ENCODE data around the gene SSBP3. TPM values are rescaled to one million over a fixed set of nuclear protein-coding genes. Genes with fewer than 3 reads are reported as not detected.

SSBP3 gene
- total RNA-seq, 1 donor from 2014 or later = 27.1 TPM

DNA sequence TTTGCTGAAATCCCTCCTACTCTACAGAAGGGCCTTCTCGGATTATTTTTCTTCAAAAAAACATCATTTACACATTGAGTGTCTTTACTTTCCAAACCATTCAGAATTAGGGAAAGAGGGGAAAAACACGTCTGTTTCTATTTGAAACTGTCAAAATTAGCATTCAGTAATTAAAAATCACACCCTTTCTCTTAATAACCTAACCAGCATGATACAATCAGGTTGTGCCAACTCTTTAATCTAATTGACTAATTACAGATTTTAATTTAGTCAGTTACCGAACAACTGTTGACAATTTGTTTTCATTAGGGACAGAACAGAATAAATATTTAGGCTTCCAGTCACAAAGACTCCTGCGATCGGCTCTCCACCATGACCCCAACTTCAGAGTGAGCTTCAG, 18.8 kb downstream of the SSBP3 start:
- no peaks in the 10 kb centered on the region for H3K9me3 ChIP-seq (ENCODE audit: control insufficient read depth in 3 of 3, low read length in 3 of 3)
- peaks cover 51 to 63% (median 57%) of the 10 kb centered on the region in 3 donors for H3K4me1 ChIP-seq (ENCODE audit: control insufficient read depth in 3 of 3, insufficient read depth in 3 of 3, low read length in 3 of 3)
- no peaks in the 10 kb centered on the region for H3K27me3 ChIP-seq (ENCODE audit: control insufficient read depth in 3 of 3, insufficient read depth in 3 of 3, low read length in 3 of 3)
- H3K27ac ChIP-seq (ENCODE audit: low read depth, low read length) = no peak overlapping the region
- no peak overlapping the region for H3K9ac ChIP-seq (ENCODE audit: low read depth in 1 of 3, low read length in 3 of 3)
- no peak overlapping the region for H3K4me3 ChIP-seq (ENCODE audit: low read length in 3 of 3)
- peaks cover 0 to 6% (median 2%) of the 10 kb centered on the region in 3 donors for H3K36me3 ChIP-seq (ENCODE audit: control insufficient read depth in 3 of 3, insufficient read depth in 3 of 3, low read length in 3 of 3)

DNA sequence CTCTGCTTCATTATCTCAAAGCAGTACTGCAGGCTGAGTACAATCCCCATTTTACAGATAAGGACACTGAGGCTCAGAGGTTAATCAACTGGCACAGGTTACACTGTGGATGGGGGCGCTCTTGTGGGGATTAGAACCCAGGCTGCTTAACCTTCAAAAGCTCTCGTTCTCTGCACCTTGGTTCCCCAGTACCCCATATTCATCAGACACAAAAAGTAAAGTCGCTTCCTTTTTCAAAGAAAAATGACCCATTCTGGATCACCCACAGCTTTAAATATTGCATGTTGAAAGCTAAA, 20.5 kb downstream of the SSBP3 start:
- Histone ChIP-seq H3K4me1 (ENCODE audit: control insufficient read depth in 3 of 3, insufficient read depth in 3 of 3, low read length in 3 of 3) (peaks cover 35 to 55% (median 44%) of the 10 kb centered on the region in 3 donors), H3K36me3 (ENCODE audit: control insufficient read depth in 3 of 3, insufficient read depth in 3 of 3, low read length in 3 of 3) (peaks cover 0 to 6% (median 2%) of the 10 kb centered on the region in 3 donors), H3K4me3 (ENCODE audit: low read length in 3 of 3) (no peak overlapping the region), H3K9ac (ENCODE audit: low read depth in 1 of 3, low read length in 3 of 3) (no peak overlapping the region), H3K9me3 (ENCODE audit: control insufficient read depth in 3 of 3, low read length in 3 of 3) (no peaks in the 10 kb centered on the region), H3K27ac (ENCODE audit: low read depth, low read length) (no peak overlapping the region), H3K27me3 (ENCODE audit: control insufficient read depth in 3 of 3, insufficient read depth in 3 of 3, low read length in 3 of 3) (no peaks in the 10 kb centered on the region)

DNA sequence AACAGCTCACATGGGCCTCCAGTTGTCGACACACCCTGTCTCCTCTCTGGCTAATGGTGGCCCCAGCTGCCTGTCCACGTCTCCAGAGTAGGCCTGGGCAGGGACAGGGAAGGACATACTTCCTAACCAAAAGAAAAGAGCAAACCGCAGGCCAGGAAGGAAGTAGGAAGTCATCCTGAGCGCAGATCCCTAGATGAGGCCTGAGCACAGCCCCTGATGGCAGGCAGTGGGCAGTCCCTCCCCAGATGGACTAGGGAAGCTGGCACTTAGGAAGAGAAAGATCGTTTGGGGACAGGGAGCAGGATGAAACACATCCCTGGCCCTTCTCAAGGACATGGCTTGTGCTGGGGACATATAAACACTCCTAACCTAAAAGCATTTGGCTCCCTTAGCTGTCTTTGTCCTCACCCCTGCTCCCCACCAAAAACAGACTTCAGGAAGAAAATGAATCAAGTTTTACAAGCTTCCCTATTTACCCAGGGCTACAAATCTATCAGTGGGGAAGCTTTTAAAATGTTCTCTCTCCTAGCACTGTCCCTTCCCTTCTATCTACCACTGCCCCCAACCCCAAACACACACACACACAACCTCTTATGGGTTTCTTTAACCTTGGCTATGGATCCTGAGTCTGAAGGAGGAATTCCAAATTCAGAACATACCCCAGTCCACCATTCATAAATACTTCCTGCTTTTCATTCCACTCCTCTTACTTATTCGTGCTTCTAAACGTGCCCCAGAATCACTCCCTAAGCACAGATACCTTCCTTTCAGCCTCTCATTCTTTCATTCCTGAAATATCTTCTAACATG, 21.1 kb downstream of the SSBP3 start:
- Histone ChIP-seq H3K4me3 (ENCODE audit: low read length in 3 of 3) (peak overlapping the region in 1 of 3 donors; percentile 35), H3K9ac (ENCODE audit: low read depth in 1 of 3, low read length in 3 of 3) (peak overlapping the region in 1 of 3 donors; percentile 63), H3K36me3 (ENCODE audit: control insufficient read depth in 3 of 3, insufficient read depth in 3 of 3, low read length in 3 of 3) (peaks cover 0 to 9% (median 0%) of the 10 kb centered on the region in 3 donors), H3K27me3 (ENCODE audit: control insufficient read depth in 3 of 3, insufficient read depth in 3 of 3, low read length in 3 of 3) (no peaks in the 10 kb centered on the region), H3K27ac (ENCODE audit: low read depth, low read length) (peak overlapping the region; percentile 3), H3K4me1 (ENCODE audit: control insufficient read depth in 3 of 3, insufficient read depth in 3 of 3, low read length in 3 of 3) (peaks cover 36 to 55% (median 44%) of the 10 kb centered on the region in 3 donors), H3K9me3 (ENCODE audit: control insufficient read depth in 3 of 3, low read length in 3 of 3) (no peaks in the 10 kb centered on the region)

DNA sequence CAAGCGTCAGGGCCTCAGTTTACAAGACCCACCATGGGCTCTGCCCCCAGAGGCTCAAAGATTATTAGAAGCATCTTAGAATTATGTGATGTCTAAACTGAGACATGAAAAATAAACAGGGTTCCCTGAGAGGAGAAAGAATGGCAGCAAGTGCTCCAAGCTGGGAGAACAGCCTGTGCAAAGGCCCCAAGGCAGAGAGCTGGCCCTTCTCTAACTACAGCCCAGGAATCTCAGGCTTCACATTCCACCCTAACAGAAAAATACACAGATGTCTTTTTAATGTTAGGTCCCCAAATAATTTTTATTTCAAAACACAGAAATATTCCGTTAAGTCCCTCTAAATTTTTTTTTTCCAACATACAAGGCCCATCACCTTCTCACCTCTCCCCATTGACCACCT, 21.7 kb downstream of the SSBP3 start:
- Histone ChIP-seq H3K27ac (ENCODE audit: low read depth, low read length) (peak overlapping the region; percentile 3), H3K4me3 (ENCODE audit: low read length in 3 of 3) (peak overlapping the region in 1 of 3 donors; percentile 35), H3K9ac (ENCODE audit: low read depth in 1 of 3, low read length in 3 of 3) (peak overlapping the region in 1 of 3 donors; percentile 63), H3K27me3 (ENCODE audit: control insufficient read depth in 3 of 3, insufficient read depth in 3 of 3, low read length in 3 of 3) (no peaks in the 10 kb centered on the region), H3K36me3 (ENCODE audit: control insufficient read depth in 3 of 3, insufficient read depth in 3 of 3, low read length in 3 of 3) (peaks cover 0 to 10% (median 0%) of the 10 kb centered on the region in 3 donors), H3K9me3 (ENCODE audit: control insufficient read depth in 3 of 3, low read length in 3 of 3) (no peaks in the 10 kb centered on the region), H3K4me1 (ENCODE audit: control insufficient read depth in 3 of 3, insufficient read depth in 3 of 3, low read length in 3 of 3) (peaks cover 36 to 57% (median 51%) of the 10 kb centered on the region in 3 donors)

DNA sequence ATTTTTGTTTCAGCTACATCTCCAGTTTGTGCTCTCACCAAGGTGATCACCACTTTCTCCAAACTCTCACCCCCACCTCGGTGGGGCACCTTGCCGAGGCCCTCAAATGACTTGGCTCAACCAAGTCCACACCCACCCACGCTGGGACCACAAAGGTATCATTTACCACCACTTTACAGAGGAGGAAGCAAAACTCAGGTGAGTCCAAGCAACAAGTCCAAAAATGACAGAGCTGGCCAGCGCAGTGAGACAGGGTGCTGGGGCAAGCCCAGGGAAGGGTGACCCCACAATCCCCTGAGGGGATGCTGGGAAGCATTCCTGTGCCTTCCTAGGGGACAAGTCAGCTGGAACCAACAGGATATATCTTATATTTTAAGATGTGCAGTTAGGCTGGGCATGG, 24.7 kb downstream of the SSBP3 start:
- H3K4me3 ChIP-seq (ENCODE audit: low read length in 3 of 3) = no peak overlapping the region
- H3K9me3 ChIP-seq (ENCODE audit: control insufficient read depth in 3 of 3, low read length in 3 of 3) = no peaks in the 10 kb centered on the region
- H3K4me1 ChIP-seq (ENCODE audit: control insufficient read depth in 3 of 3, insufficient read depth in 3 of 3, low read length in 3 of 3) = peaks cover 31 to 65% (median 56%) of the 10 kb centered on the region in 3 donors
- no peak overlapping the region for H3K9ac ChIP-seq (ENCODE audit: low read depth in 1 of 3, low read length in 3 of 3)
- no peak overlapping the region for H3K27ac ChIP-seq (ENCODE audit: low read depth, low read length)
- no peaks in the 10 kb centered on the region for H3K27me3 ChIP-seq (ENCODE audit: control insufficient read depth in 3 of 3, insufficient read depth in 3 of 3, low read length in 3 of 3)
- peaks cover 0 to 8% (median 0%) of the 10 kb centered on the region in 3 donors for H3K36me3 ChIP-seq (ENCODE audit: control insufficient read depth in 3 of 3, insufficient read depth in 3 of 3, low read length in 3 of 3)

DNA sequence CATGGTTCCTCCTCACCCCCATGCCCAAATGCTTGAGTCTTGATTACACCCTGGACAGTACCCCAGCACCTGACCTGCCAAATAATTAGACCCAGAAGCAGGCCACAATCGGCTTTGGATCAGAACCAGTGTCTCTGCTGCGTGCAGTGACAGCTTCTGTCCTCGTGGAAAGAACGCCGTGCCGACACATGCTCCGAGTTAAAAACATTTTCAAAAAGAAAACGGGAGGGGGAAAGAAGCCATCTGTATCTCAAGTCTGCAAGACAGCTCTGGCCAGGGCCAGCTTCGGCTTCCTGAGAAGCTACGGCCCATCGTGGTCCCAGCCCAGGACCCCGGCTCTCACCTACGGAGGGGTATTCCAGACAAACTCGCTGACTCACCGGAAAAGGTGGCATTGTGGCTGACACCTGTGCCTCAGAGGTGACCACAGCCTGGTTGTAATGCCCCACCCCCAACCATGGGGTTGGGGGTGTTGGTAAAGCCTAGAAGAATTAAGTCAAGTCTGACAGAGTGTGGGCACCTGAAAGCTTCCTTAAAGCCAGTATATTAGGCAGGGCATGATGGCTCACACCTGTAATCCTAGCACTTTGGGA, 25.8 kb downstream of the SSBP3 start:
- Histone ChIP-seq H3K36me3 (ENCODE audit: control insufficient read depth in 3 of 3, insufficient read depth in 3 of 3, low read length in 3 of 3) (peaks cover 0 to 6% (median 0%) of the 10 kb centered on the region in 3 donors), H3K4me1 (ENCODE audit: control insufficient read depth in 3 of 3, insufficient read depth in 3 of 3, low read length in 3 of 3) (peaks cover 25 to 65% (median 60%) of the 10 kb centered on the region in 3 donors), H3K27ac (ENCODE audit: low read depth, low read length) (peak overlapping the region; percentile 64), H3K9me3 (ENCODE audit: control insufficient read depth in 3 of 3, low read length in 3 of 3) (no peaks in the 10 kb centered on the region), H3K4me3 (ENCODE audit: low read length in 3 of 3) (peak overlapping the region in 1 of 3 donors; percentile 35), H3K9ac (ENCODE audit: low read depth in 1 of 3, low read length in 3 of 3) (peak overlapping the region; percentile 2 to 69 (median 54)), H3K27me3 (ENCODE audit: control insufficient read depth in 3 of 3, insufficient read depth in 3 of 3, low read length in 3 of 3) (no peaks in the 10 kb centered on the region)

DNA sequence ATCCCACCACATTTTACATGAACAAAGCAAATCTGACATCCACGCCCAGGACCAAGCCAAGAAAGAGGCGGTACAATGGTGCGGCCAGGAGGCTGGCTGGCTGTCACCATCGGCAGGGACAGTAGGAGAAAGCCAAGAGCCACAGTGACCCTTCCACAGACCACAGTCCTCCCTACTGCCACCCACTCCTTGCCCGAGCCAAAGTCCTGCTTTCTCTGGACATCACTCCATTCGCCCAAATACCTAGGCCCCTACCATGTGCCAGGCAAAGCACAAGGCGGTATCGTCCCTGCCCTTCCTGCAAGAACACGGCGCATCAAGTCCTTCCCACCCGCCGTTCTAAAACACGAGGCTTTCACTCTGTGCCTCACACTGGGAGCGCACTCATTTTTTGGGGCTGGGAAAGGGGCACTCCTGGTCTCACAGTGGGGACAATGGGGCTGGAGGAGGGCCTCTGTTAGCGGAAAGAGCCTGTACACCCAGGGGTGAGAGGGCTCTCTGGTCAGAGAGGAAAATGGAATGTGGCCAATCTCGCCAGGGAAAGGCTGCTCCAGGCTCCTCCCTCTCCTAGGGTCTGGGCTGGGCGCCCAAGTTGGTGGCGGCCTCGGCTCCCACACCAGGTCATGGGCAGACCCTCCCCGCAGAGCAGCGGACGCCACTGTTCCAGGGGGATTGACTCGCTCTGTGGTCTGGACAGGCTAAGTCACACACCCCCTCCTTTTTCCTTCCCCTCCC, 26.5 kb downstream of the SSBP3 start:
- peak overlapping the region; percentile 2 to 69 (median 54) for H3K9ac ChIP-seq (ENCODE audit: low read depth in 1 of 3, low read length in 3 of 3)
- H3K4me3 ChIP-seq (ENCODE audit: low read length in 3 of 3) = peak overlapping the region in 1 of 3 donors; percentile 35
- peaks cover 24 to 65% (median 60%) of the 10 kb centered on the region in 3 donors for H3K4me1 ChIP-seq (ENCODE audit: control insufficient read depth in 3 of 3, insufficient read depth in 3 of 3, low read length in 3 of 3)
- H3K27me3 ChIP-seq (ENCODE audit: control insufficient read depth in 3 of 3, insufficient read depth in 3 of 3, low read length in 3 of 3) = no peaks in the 10 kb centered on the region
- no peaks in the 10 kb centered on the region for H3K9me3 ChIP-seq (ENCODE audit: control insufficient read depth in 3 of 3, low read length in 3 of 3)
- peak overlapping the region; percentile 64 for H3K27ac ChIP-seq (ENCODE audit: low read depth, low read length)
- H3K36me3 ChIP-seq (ENCODE audit: control insufficient read depth in 3 of 3, insufficient read depth in 3 of 3, low read length in 3 of 3) = peaks cover 0 to 6% (median 0%) of the 10 kb centered on the region in 3 donors

DNA sequence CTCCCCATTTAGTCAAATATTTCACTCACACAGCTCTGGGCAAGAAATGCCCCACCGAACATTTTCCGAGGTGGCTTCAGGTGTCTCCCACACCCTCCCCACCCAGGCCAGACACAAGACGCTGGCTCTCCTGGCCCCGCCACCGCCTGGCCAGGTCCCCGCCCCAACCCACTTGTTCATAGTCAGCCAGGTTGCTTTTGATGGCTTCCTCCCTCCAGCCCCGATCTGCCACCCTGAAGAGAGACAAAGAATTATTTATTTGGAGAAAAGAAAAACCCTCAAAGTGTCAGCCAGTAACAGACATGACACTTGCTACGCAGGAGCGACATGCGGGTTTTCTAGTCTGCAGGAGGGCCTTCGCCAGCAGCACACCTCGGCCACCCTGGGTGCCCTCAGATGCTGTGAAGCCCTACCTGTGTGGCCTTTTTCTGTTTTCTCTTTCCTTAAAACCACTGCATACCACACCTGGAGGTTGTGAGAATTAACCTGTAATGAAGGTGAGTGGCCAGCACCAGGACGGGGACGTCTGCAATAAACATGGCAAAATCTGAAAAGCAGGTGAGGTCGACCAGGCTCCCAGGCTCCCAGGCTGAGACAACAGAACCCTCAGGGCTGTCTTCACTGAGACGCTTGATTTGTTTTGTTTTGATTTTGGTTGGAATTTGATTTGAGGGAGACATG, 27.2 kb downstream of the SSBP3 start:
- H3K9me3 ChIP-seq (ENCODE audit: control insufficient read depth in 3 of 3, low read length in 3 of 3) = no peaks in the 10 kb centered on the region
- peaks cover 27 to 72% (median 59%) of the 10 kb centered on the region in 3 donors for H3K4me1 ChIP-seq (ENCODE audit: control insufficient read depth in 3 of 3, insufficient read depth in 3 of 3, low read length in 3 of 3)
- no peak overlapping the region for H3K4me3 ChIP-seq (ENCODE audit: low read length in 3 of 3)
- no peak overlapping the region for H3K27ac ChIP-seq (ENCODE audit: low read depth, low read length)
- H3K36me3 ChIP-seq (ENCODE audit: control insufficient read depth in 3 of 3, insufficient read depth in 3 of 3, low read length in 3 of 3) = peaks cover 0 to 6% (median under 1%) of the 10 kb centered on the region in 3 donors
- H3K27me3 ChIP-seq (ENCODE audit: control insufficient read depth in 3 of 3, insufficient read depth in 3 of 3, low read length in 3 of 3) = no peaks in the 10 kb centered on the region
- no peak overlapping the region for H3K9ac ChIP-seq (ENCODE audit: low read depth in 1 of 3, low read length in 3 of 3)

DNA sequence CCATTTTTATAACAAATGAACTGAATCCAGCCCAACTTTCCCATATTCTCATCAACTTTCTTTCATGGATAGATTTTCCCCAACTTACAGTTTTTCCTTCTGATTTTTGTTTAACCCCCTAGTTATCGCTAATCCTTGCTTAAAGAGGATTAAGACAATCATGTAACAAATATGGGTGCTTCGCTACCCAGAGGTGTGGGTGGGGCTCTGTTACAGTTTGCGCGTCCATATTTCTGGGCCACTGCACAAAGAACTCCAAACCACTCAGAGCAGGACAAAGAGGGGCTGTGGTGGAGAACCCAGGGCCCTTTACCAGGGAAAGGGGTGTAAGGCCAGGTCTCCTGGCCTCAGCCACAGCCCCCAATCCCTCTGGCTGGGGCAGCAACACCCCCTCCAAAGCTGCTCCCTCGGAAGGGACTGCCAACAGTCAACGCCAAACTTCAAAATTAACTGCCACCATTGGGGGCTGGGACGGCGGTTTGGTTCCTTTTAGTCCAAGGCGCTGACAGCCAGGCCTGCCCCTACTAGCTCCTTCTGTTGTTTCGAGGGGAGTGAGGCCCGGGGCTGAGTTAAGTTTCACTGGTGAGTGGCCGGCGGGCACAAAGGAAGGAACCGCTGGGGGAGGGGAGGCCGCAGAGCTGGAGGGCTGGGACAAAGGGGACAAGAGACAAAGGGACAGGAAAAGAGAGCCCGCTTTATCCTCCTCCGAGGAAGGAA, 27.9 kb downstream of the SSBP3 start:
- Histone ChIP-seq H3K4me1 (ENCODE audit: control insufficient read depth in 3 of 3, insufficient read depth in 3 of 3, low read length in 3 of 3) (peaks cover 30 to 79% (median 63%) of the 10 kb centered on the region in 3 donors), H3K27ac (ENCODE audit: low read depth, low read length) (no peak overlapping the region), H3K36me3 (ENCODE audit: control insufficient read depth in 3 of 3, insufficient read depth in 3 of 3, low read length in 3 of 3) (peaks cover 0 to 6% (median 2%) of the 10 kb centered on the region in 3 donors), H3K9ac (ENCODE audit: low read depth in 1 of 3, low read length in 3 of 3) (no peak overlapping the region), H3K9me3 (ENCODE audit: control insufficient read depth in 3 of 3, low read length in 3 of 3) (no peaks in the 10 kb centered on the region), H3K27me3 (ENCODE audit: control insufficient read depth in 3 of 3, insufficient read depth in 3 of 3, low read length in 3 of 3) (no peaks in the 10 kb centered on the region), H3K4me3 (ENCODE audit: low read length in 3 of 3) (no peak overlapping the region)

Data from skeletal muscle tissue (tissue), 4 donors.